Adrenal gland (tissue), 5 donors: ENCODE data around the gene MST1R.

Source experiments
- CTCF ChIP-seq, 6 experiments: fragments of 450-650 bp in 4 of 6; fragments of 200-600 bp in 2 of 6; sonication (generic) in 1 of 6; IDR thresholded peaks; 1 replicate in 5 of 6; 2 replicates in 1 of 6; pipeline versions ENCODE4 v1.5.1 to v1.8.0; 2016 to 2021; ENCODE audit warnings: antibody characterized with exemption in 6 of 6, mild to moderate bottlenecking in 2 of 6, moderate library complexity in 1 of 6
- POLR2A ChIP-seq, 2 donors: fragments of 450-650 bp; IDR thresholded peaks; one replicate each; pipeline ENCODE4 v1.6.1; 2017; ENCODE audit warnings: antibody characterized with exemption in 2 of 2, mild to moderate bottlenecking in 2 of 2, moderate library complexity in 1 of 2
- donor health status: DM: no; HTN: no; CAD: no.

GRCh38 chr3:49912881-49913281 lies 9.2 kb upstream of the MST1R start:
- TF ChIP-seq CTCF (IDR thresholded peaks at IDR 0.05) = no peak
- TF ChIP-seq POLR2A (IDR thresholded peaks at IDR 0.05) = no peak
